HEK293 (cell line): ENCODE data around the gene C19orf12.

Experiments used
- CTCF ChIA-PET: fragments of 350-600 bp; formaldehyde crosslinking; extraction: SDS; loops from one replicate; lab custom pipeline; 2021; ENCODE audit warnings: antibody characterized with exemption; lab: Yijun Ruan, JAX
- POLR2A ChIA-PET: fragments of 300-600 bp; formaldehyde crosslinking; extraction: SDS; loops from one replicate; lab custom pipeline; 2020; ENCODE audit warnings: antibody characterized with exemption, inconsistent platforms; lab: Yijun Ruan, JAX
- H3K27ac ChIP-seq: fragments of 200-500 bp; sonication (Bioruptor generic); 2 replicates; pipeline ENCODE4 v1.5.1; 2014; ENCODE audit warnings: low read depth, low read length, control low read depth, inconsistent platforms; ENCODE audit errors: extremely low read depth
- H3K36me3 ChIP-seq, 2 experiments: fragments of 200-500 bp in 1 of 2; sonication (Bioruptor generic) in 1 of 2; 1 replicate in 1 of 2; 2 replicates in 1 of 2; pipeline ENCODE4 v1.5.1; 2014 to 2017; ENCODE audit warnings: inconsistent platforms in 2 of 2, low read length in 2 of 2; ENCODE audit not compliant: control insufficient read depth in 2 of 2, insufficient read depth in 1 of 2
- H3K4me1 ChIP-seq: fragments of 200-500 bp; sonication (Bioruptor generic); 2 replicates; pipeline ENCODE4 v1.5.1; 2014; ENCODE audit warnings: mild to moderate bottlenecking, low read length, inconsistent platforms; ENCODE audit not compliant: control insufficient read depth, insufficient read depth
- H3K4me3 ChIP-seq: 2 replicates; pipeline ENCODE4 v1.5.1; 2011; ENCODE audit warnings: low read depth, mild to moderate bottlenecking, control low read depth, low read length, moderate library complexity
- H3K9me3 ChIP-seq: fragments of 200-500 bp; sonication (Bioruptor generic); 2 replicates; pipeline ENCODE4 v1.5.1; 2014; ENCODE audit warnings: low read depth, low read length, inconsistent platforms; ENCODE audit not compliant: control insufficient read depth, insufficient read depth
- BCL11A ChIP-seq: fragments of 450-650 bp; formaldehyde crosslinking; IDR thresholded peaks from 2 replicates; pipeline ENCODE4 v1.5.1; 2016; ENCODE audit warnings: low read depth, missing biosample characterization, missing genetic modification characterization
- RBAK ChIP-seq: fragments of 450-650 bp; formaldehyde crosslinking; IDR thresholded peaks from 2 replicates; pipeline ENCODE4 v1.5.1; 2016; ENCODE audit warnings: missing biosample characterization, missing genetic modification characterization
- SETDB1 ChIP-seq: IDR thresholded peaks from one replicate; pipeline ENCODE4 v1.6.1; 2017; ENCODE audit warnings: mild to moderate bottlenecking, low read length, moderate library complexity, mixed read lengths; ENCODE audit not compliant: insufficient read length
- ZBTB8A ChIP-seq: fragments of 450-650 bp; formaldehyde crosslinking; IDR thresholded peaks from 2 replicates; pipeline ENCODE4 v1.5.1; 2016; ENCODE audit warnings: missing biosample characterization, missing genetic modification characterization
- ZEB2 ChIP-seq: fragments of 450-650 bp; formaldehyde crosslinking; IDR thresholded peaks from 2 replicates; pipeline ENCODE4 v1.5.1; 2016; ENCODE audit warnings: missing biosample characterization, missing genetic modification characterization
- ZNF211 ChIP-seq: fragments of 450-650 bp; formaldehyde crosslinking; IDR thresholded peaks from 2 replicates; pipeline ENCODE4 v1.5.1; 2016; ENCODE audit warnings: low read depth, missing biosample characterization, missing genetic modification characterization
- ZNF24 ChIP-seq: fragments of 450-650 bp; formaldehyde crosslinking; IDR thresholded peaks from 2 replicates; pipeline ENCODE4 v1.5.1; 2016; ENCODE audit warnings: missing biosample characterization, missing genetic modification characterization
- ZNF664 ChIP-seq: fragments of 450-650 bp; formaldehyde crosslinking; IDR thresholded peaks from 2 replicates; pipeline ENCODE4 v1.5.1; 2016; ENCODE audit warnings: missing biosample characterization, missing genetic modification characterization
- TF ChIP-seq, protein P1 (sequence below): fragments of 450-650 bp; formaldehyde crosslinking; IDR thresholded peaks from 2 replicates; pipeline ENCODE4 v1.5.1; 2016; ENCODE audit warnings: missing biosample characterization, missing genetic modification characterization
- TF ChIP-seq, protein P2 (sequence below): fragments of 450-650 bp; formaldehyde crosslinking; IDR thresholded peaks from 2 replicates; pipeline ENCODE4 v1.5.1; 2016; ENCODE audit warnings: missing biosample characterization, missing genetic modification characterization, low read depth
- TF ChIP-seq, protein P3 (sequence below): fragments of 450-650 bp; formaldehyde crosslinking; IDR thresholded peaks from 2 replicates; pipeline ENCODE4 v1.5.1; 2016; ENCODE audit warnings: missing biosample characterization, missing genetic modification characterization
- TF ChIP-seq, protein P4 (sequence below): fragments of 450-650 bp; formaldehyde crosslinking; IDR thresholded peaks from 2 replicates; pipeline ENCODE4 v1.5.1; 2017; ENCODE audit warnings: missing biosample characterization, missing genetic modification characterization
- TF ChIP-seq, protein P5 (sequence below): fragments of 450-650 bp; formaldehyde crosslinking; conservative IDR thresholded peaks from 2 replicates; pipeline ENCODE4 v1.5.1; 2016; ENCODE audit warnings: low read depth, missing biosample characterization, missing genetic modification characterization

The C19orf12 gene

DNA sequence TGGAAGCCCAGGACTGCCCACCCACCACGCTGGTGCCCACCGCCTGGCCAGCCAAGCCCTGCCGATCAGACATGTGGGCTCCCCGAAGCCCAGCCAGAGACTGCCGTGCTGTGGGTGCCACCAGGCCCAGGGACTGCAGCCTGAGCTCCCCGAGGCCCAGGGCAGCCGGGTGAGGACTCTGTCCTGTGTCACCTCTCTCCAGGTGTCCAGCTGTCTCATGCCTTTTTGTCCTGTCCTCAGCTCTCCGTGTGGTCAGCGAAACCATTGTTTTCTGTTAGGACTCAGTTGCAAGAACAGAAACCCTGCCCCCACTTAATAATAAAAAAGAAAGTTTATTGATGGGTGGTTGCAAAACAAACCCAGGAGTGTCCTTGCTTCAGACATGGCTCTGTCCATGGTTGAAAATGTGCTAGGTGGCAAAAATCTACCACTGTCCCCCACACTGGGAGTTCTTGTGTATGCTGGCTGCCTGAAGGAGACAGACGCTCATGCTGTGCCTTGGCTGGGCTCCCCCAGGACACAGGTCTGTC, 39.9 kb downstream of the C19orf12 start:
- Histone ChIP-seq H3K4me3 (no peak overlapping the region), H3K27ac (no peak overlapping the region), H3K4me1 (peaks cover 13% of the 10 kb centered on the region), H3K36me3 (peaks cover 8 to 32% of the 10 kb centered on the region in 2 experiments; a peak in 2 of 3 replicates), H3K9me3 (no peaks in the 10 kb centered on the region)
- TF ChIP-seq ZNF24 (tag by site-specific recombination) (no peak), ZBTB8A (no peak)
- TF ChIP-seq, protein P1, sequence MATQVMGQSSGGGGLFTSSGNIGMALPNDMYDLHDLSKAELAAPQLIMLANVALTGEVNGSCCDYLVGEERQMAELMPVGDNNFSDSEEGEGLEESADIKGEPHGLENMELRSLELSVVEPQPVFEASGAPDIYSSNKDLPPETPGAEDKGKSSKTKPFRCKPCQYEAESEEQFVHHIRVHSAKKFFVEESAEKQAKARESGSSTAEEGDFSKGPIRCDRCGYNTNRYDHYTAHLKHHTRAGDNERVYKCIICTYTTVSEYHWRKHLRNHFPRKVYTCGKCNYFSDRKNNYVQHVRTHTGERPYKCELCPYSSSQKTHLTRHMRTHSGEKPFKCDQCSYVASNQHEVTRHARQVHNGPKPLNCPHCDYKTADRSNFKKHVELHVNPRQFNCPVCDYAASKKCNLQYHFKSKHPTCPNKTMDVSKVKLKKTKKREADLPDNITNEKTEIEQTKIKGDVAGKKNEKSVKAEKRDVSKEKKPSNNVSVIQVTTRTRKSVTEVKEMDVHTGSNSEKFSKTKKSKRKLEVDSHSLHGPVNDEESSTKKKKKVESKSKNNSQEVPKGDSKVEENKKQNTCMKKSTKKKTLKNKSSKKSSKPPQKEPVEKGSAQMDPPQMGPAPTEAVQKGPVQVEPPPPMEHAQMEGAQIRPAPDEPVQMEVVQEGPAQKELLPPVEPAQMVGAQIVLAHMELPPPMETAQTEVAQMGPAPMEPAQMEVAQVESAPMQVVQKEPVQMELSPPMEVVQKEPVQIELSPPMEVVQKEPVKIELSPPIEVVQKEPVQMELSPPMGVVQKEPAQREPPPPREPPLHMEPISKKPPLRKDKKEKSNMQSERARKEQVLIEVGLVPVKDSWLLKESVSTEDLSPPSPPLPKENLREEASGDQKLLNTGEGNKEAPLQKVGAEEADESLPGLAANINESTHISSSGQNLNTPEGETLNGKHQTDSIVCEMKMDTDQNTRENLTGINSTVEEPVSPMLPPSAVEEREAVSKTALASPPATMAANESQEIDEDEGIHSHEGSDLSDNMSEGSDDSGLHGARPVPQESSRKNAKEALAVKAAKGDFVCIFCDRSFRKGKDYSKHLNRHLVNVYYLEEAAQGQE (tag by site-specific recombination): peak; percentile 92
- TF ChIP-seq, protein P2, sequence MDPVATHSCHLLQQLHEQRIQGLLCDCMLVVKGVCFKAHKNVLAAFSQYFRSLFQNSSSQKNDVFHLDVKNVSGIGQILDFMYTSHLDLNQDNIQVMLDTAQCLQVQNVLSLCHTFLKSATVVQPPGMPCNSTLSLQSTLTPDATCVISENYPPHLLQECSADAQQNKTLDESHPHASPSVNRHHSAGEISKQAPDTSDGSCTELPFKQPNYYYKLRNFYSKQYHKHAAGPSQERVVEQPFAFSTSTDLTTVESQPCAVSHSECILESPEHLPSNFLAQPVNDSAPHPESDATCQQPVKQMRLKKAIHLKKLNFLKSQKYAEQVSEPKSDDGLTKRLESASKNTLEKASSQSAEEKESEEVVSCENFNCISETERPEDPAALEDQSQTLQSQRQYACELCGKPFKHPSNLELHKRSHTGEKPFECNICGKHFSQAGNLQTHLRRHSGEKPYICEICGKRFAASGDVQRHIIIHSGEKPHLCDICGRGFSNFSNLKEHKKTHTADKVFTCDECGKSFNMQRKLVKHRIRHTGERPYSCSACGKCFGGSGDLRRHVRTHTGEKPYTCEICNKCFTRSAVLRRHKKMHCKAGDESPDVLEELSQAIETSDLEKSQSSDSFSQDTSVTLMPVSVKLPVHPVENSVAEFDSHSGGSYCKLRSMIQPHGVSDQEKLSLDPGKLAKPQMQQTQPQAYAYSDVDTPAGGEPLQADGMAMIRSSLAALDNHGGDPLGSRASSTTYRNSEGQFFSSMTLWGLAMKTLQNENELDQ (tag by site-specific recombination): no peak
- TF ChIP-seq, protein P3, sequence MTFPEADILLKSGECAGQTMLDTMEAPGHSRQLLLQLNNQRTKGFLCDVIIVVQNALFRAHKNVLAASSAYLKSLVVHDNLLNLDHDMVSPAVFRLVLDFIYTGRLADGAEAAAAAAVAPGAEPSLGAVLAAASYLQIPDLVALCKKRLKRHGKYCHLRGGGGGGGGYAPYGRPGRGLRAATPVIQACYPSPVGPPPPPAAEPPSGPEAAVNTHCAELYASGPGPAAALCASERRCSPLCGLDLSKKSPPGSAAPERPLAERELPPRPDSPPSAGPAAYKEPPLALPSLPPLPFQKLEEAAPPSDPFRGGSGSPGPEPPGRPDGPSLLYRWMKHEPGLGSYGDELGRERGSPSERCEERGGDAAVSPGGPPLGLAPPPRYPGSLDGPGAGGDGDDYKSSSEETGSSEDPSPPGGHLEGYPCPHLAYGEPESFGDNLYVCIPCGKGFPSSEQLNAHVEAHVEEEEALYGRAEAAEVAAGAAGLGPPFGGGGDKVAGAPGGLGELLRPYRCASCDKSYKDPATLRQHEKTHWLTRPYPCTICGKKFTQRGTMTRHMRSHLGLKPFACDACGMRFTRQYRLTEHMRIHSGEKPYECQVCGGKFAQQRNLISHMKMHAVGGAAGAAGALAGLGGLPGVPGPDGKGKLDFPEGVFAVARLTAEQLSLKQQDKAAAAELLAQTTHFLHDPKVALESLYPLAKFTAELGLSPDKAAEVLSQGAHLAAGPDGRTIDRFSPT (tag by site-specific recombination): no peak
- ChIA-PET CTCF (interaction anchor here (1.0 to 1.7 kb wide), 3 partner anchors 10 to 64 kb away, joined by 3 to 5 read pairs (median 4); no protein-coding TSS in a partner anchor), POLR2A (no interaction called here)

DNA sequence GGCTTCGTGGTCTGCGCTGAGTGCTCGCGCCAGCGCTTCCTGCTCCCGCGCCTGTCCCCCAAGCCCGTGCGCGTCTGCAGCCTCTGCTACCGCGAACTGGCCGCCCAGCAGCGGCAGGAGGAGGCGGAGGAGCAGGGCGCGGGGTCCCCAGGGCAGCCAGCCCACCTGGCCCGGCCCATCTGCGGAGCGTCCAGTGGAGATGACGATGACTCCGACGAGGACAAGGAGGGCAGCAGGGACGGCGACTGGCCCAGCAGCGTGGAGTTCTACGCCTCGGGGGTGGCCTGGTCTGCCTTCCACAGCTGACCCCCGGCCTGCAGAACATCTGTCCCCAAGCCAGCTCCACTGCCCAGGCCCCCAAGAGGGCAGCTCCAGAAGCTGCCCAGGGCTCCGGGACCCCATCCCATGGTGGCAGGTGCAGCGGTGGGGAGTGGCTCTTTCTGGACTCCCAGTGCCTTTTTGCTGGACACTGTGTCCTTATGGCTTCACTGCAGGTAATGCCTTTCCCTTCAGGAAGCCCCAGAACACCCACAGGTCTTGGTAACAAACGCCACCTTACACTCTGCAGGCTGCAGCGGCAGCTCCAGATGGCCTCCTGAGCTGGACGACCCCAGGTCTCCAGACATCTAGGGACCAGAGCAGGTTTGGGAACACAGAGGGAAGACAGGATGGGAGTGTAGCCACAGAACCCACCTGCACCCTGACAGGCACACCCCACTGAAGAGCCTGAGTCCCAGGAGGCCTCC, 40.5 kb downstream of the C19orf12 start:
- Histone ChIP-seq H3K27ac (no peak overlapping the region), H3K36me3 (peaks cover 8 to 32% of the 10 kb centered on the region in 2 experiments; a peak in 2 of 3 replicates), H3K9me3 (no peaks in the 10 kb centered on the region), H3K4me1 (peaks cover 13% of the 10 kb centered on the region), H3K4me3 (no peak overlapping the region)
- TF ChIP-seq, protein P4, sequence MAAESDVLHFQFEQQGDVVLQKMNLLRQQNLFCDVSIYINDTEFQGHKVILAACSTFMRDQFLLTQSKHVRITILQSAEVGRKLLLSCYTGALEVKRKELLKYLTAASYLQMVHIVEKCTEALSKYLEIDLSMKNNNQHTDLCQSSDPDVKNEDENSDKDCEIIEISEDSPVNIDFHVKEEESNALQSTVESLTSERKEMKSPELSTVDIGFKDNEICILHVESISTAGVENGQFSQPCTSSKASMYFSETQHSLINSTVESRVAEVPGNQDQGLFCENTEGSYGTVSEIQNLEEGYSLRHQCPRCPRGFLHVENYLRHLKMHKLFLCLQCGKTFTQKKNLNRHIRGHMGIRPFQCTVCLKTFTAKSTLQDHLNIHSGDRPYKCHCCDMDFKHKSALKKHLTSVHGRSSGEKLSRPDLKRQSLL (tag by site-specific recombination): no peak
- TF ChIP-seq ZNF211: no peak
- TF ChIP-seq, protein P5, sequence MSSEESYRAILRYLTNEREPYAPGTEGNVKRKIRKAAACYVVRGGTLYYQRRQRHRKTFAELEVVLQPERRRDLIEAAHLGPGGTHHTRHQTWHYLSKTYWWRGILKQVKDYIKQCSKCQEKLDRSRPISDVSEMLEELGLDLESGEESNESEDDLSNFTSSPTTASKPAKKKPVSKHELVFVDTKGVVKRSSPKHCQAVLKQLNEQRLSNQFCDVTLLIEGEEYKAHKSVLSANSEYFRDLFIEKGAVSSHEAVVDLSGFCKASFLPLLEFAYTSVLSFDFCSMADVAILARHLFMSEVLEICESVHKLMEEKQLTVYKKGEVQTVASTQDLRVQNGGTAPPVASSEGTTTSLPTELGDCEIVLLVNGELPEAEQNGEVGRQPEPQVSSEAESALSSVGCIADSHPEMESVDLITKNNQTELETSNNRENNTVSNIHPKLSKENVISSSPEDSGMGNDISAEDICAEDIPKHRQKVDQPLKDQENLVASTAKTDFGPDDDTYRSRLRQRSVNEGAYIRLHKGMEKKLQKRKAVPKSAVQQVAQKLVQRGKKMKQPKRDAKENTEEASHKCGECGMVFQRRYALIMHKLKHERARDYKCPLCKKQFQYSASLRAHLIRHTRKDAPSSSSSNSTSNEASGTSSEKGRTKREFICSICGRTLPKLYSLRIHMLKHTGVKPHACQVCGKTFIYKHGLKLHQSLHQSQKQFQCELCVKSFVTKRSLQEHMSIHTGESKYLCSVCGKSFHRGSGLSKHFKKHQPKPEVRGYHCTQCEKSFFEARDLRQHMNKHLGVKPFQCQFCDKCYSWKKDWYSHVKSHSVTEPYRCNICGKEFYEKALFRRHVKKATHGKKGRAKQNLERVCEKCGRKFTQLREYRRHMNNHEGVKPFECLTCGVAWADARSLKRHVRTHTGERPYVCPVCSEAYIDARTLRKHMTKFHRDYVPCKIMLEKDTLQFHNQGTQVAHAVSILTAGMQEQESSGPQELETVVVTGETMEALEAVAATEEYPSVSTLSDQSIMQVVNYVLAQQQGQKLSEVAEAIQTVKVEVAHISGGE (tag by site-specific recombination): no peak
- no peak for TF ChIP-seq SETDB1
- TF ChIP-seq BCL11A (tag by site-specific recombination): no peak
- TF ChIP-seq ZEB2 (tag by site-specific recombination): no peak
- no peak for TF ChIP-seq RBAK
- no peak for TF ChIP-seq ZNF664 (tag by site-specific recombination)
- ChIA-PET POLR2A (interaction anchor here (1.0 kb wide), 1 partner anchor 68 kb away, joined by 4 read pairs; the partner anchor contains the start of gene POP4), CTCF (interaction anchor here (1.0 to 3.7 kb wide), 4 partner anchors 10 to 63 kb away, joined by 3 to 23 read pairs (median 4); no protein-coding TSS in a partner anchor)
